ENCODE measurements around the gene ARID1B.

ARID1B gene

DNA sequence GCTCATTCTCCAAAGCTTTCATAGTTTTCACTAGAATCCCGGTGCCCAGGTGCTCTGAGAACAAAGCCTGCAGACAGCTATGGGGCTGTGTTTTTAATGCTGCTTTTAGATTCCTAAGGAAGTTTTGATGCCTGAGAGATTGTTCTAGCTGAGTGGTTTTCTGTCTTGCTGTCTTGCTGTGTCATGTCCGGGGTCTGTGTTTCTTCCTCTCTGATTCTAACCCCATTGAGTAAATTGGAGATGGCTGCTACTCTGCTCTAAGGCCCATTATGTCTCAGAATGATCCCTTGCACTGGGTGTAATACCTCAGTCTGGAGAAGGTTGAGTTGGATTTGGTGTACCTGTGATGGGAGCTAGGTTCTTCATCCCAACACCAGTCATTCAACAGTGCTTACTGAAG lies 63.4 kb downstream of the ARID1B start:
- Histone ChIP-seq H3K27ac (ENCODE audit: low read depth, low read length) (no peak overlapping the region), H3K27me3 (ENCODE audit: low read length) (no peaks in the 10 kb centered on the region), H3K36me3 (ENCODE audit: low read length) (no peaks in the 10 kb centered on the region), H3K4me2 (ENCODE audit: low read depth, low read length, poor library complexity, severe bottlenecking) (no peak overlapping the region), H3K79me2 (ENCODE audit: insufficient read depth, low read length) (peaks cover 43% of the 10 kb centered on the region), H3F3A (ENCODE audit: insufficient read depth) (no peaks in the 10 kb centered on the region), H3K9ac (ENCODE audit: low read length) (no peak overlapping the region), H3K9me3 (ENCODE audit: insufficient read depth, low read length) (no peaks in the 10 kb centered on the region), H3K9me2 (replicated peaks; ENCODE audit: insufficient read depth, low read length) (no peaks in the 10 kb centered on the region), H4K20me1 (ENCODE audit: low read depth, low read length) (peaks cover 5% of the 10 kb centered on the region; the same call in 1 of the 2 replicates), H2AFZ (ENCODE audit: low read depth, low read length, severe bottlenecking) (no peak overlapping the region), H3K4me3 (ENCODE audit: insufficient read depth, low read length, poor library complexity, severe bottlenecking) (no peak overlapping the region)
- TF ChIP-seq EZH2phosphoT487 (conservative IDR thresholded peaks at IDR 0.05; ENCODE audit: low read length), result no peak
- TF ChIP-seq, protein P1, sequence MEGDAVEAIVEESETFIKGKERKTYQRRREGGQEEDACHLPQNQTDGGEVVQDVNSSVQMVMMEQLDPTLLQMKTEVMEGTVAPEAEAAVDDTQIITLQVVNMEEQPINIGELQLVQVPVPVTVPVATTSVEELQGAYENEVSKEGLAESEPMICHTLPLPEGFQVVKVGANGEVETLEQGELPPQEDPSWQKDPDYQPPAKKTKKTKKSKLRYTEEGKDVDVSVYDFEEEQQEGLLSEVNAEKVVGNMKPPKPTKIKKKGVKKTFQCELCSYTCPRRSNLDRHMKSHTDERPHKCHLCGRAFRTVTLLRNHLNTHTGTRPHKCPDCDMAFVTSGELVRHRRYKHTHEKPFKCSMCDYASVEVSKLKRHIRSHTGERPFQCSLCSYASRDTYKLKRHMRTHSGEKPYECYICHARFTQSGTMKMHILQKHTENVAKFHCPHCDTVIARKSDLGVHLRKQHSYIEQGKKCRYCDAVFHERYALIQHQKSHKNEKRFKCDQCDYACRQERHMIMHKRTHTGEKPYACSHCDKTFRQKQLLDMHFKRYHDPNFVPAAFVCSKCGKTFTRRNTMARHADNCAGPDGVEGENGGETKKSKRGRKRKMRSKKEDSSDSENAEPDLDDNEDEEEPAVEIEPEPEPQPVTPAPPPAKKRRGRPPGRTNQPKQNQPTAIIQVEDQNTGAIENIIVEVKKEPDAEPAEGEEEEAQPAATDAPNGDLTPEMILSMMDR (IDR thresholded peaks at IDR 0.05; ENCODE audit: insufficient read depth, low read length, poor library complexity, severe bottlenecking), result no peak

DNA sequence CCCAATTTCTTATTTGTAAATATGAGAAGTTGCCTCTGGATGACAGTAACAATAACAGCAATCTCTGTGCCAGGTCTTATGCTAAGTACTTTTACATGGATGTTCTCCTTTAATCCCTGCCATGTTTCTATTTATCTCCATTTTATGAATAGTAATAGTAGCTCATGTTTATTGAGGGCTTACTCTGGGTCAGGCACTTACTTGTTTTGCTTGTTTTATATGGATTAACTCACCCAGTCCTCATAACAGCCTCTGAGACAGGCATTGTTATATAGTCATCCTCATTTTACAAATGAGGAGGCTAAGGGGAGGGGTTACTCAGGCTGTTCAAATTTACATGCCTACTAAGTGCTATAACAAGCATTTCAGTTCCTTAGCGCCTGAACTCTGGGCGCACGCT lies 64.3 kb downstream of the ARID1B start:
- Histone ChIP-seq H3K27ac (ENCODE audit: low read depth, low read length) (no peak overlapping the region), H3K27me3 (ENCODE audit: low read length) (no peaks in the 10 kb centered on the region), H3K4me3 (ENCODE audit: insufficient read depth, low read length, poor library complexity, severe bottlenecking) (no peak overlapping the region), H3K4me2 (ENCODE audit: low read depth, low read length, poor library complexity, severe bottlenecking) (no peak overlapping the region), H3F3A (ENCODE audit: insufficient read depth) (no peaks in the 10 kb centered on the region), H3K9ac (ENCODE audit: low read length) (no peak overlapping the region), H2AFZ (ENCODE audit: low read depth, low read length, severe bottlenecking) (no peak overlapping the region), H3K9me2 (replicated peaks; ENCODE audit: insufficient read depth, low read length) (no peaks in the 10 kb centered on the region), H3K36me3 (ENCODE audit: low read length) (no peaks in the 10 kb centered on the region), H4K20me1 (ENCODE audit: low read depth, low read length) (peaks cover 6% of the 10 kb centered on the region; the same call in 1 of the 2 replicates), H3K79me2 (ENCODE audit: insufficient read depth, low read length) (peaks cover 43% of the 10 kb centered on the region), H3K9me3 (ENCODE audit: insufficient read depth, low read length) (no peaks in the 10 kb centered on the region)
- TF ChIP-seq, protein P1 (IDR thresholded peaks at IDR 0.05; ENCODE audit: insufficient read depth, low read length, poor library complexity, severe bottlenecking), result no peak
- no peak for TF ChIP-seq EZH2phosphoT487 (conservative IDR thresholded peaks at IDR 0.05; ENCODE audit: low read length)

GRCh38 chr6:156842598-156843250 lies 65.5 kb downstream of the ARID1B start:
- peaks cover 6% of the 10 kb centered on the region; the same call in 1 of the 2 replicates for H4K20me1 ChIP-seq (ENCODE audit: low read depth, low read length)
- H3K27ac ChIP-seq (ENCODE audit: low read depth, low read length), result no peak overlapping the region
- no peaks in the 10 kb centered on the region for H3K9me2 ChIP-seq (replicated peaks; ENCODE audit: insufficient read depth, low read length)
- no peak overlapping the region for H2AFZ ChIP-seq (ENCODE audit: low read depth, low read length, severe bottlenecking)
- no peak for TF ChIP-seq EZH2phosphoT487 (conservative IDR thresholded peaks at IDR 0.05; ENCODE audit: low read length)
- TF ChIP-seq, protein P1 (IDR thresholded peaks at IDR 0.05; ENCODE audit: insufficient read depth, low read length, poor library complexity, severe bottlenecking), result no peak
- H3K9me3 ChIP-seq (ENCODE audit: insufficient read depth, low read length), result no peaks in the 10 kb centered on the region
- no peaks in the 10 kb centered on the region for H3K27me3 ChIP-seq (ENCODE audit: low read length)
- H3K4me3 ChIP-seq (ENCODE audit: insufficient read depth, low read length, poor library complexity, severe bottlenecking), result no peak overlapping the region
- no peak overlapping the region for H3K9ac ChIP-seq (ENCODE audit: low read length)
- H3K36me3 ChIP-seq (ENCODE audit: low read length), result no peaks in the 10 kb centered on the region
- H3K79me2 ChIP-seq (ENCODE audit: insufficient read depth, low read length), result peaks cover 49% of the 10 kb centered on the region
- no peaks in the 10 kb centered on the region for H3F3A ChIP-seq (ENCODE audit: insufficient read depth)
- H3K4me2 ChIP-seq (ENCODE audit: low read depth, low read length, poor library complexity, severe bottlenecking), result no peak overlapping the region
